Measurements from ENCODE around the gene SLC26A11. TPM values are rescaled to one million over a fixed set of nuclear protein-coding genes. Genes with fewer than 3 reads are reported as not detected.

Gene SLC26A11
- total and polyA plus RNA-seq, 2 donors (not counting 1 experiment from before 2014, with no cell fraction given), result 5.8 to 19.3 TPM

DNA sequence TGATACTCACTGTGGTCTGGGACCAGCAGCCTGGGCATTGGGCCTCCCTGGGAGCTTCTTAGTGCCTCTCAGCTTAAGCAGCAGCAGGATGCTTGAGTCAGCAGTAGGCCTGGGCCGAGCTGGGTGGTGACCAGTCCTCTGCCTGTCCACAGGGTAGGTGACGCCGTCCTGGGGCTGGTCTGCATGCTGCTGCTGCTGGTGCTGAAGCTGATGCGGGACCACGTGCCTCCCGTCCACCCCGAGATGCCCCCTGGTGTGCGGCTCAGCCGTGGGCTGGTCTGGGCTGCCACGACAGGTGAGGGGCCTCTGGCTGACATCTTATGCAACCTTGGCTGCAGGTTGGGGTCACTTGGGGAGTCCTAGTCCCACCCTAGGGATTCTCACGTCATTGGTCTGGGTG, 7.4 kb downstream of the SLC26A11 start:
- Histone ChIP-seq H3K4me3 (replicated peaks in 1 of 4; ENCODE audit: control extremely low read depth in 1 of 4, insufficient read depth in 1 of 4, low read depth in 3 of 4, low read length in 4 of 4) (no peak overlapping the region), H3K79me2 (ENCODE audit: control insufficient read depth, insufficient read depth, low read length) (no peaks in the 10 kb centered on the region), H3K27me3 (ENCODE audit: control insufficient read depth, insufficient read depth, low read length) (no peaks in the 10 kb centered on the region), H3K36me3 (ENCODE audit: control insufficient read depth, insufficient read depth, low read length) (peaks cover 4% of the 10 kb centered on the region), H4K20me1 (ENCODE audit: control insufficient read depth, extremely low read depth, insufficient read depth, low read length) (no peaks in the 10 kb centered on the region), H2AFZ (ENCODE audit: low read length) (no peak overlapping the region), H3K9ac (ENCODE audit: insufficient read depth, low read length) (no peak overlapping the region), H3K9me3 (ENCODE audit: control insufficient read depth, insufficient read depth, low read depth, low read length) (no peaks in the 10 kb centered on the region), H3K4me1 (ENCODE audit: control insufficient read depth, extremely low read depth, insufficient read depth, low read length) (no peaks in the 10 kb centered on the region), H3K4me2 (ENCODE audit: extremely low read depth, insufficient read depth, low read length) (no peak overlapping the region), H3K27ac (ENCODE audit: insufficient read depth, low read length) (no peak overlapping the region)
- DNase-seq (ENCODE audit: low read depth in 2 of 2), result no peak
- no peak for TF ChIP-seq EZH2 (IDR thresholded peaks at IDR 0.05; ENCODE audit: low read length, missing control alignments)
- no peak for TF ChIP-seq CTCF (conservative IDR thresholded peaks at IDR 0.05 in 1 of 2, IDR thresholded peaks at IDR 0.05 in 1 of 2; ENCODE audit: low read depth in 1 of 2, low read length in 2 of 2)

GRCh38 chr17:80228477-80228876, 8.2 kb downstream of the SLC26A11 start:
- no peak for DNase-seq (ENCODE audit: low read depth in 2 of 2)
- no peak overlapping the region for H2AFZ ChIP-seq (ENCODE audit: low read length)
- H4K20me1 ChIP-seq (ENCODE audit: control insufficient read depth, extremely low read depth, insufficient read depth, low read length), result no peaks in the 10 kb centered on the region

GRCh38 chr17:80229011-80229410, 8.8 kb downstream of the SLC26A11 start:
- Histone ChIP-seq H3K4me1 (ENCODE audit: control insufficient read depth, extremely low read depth, insufficient read depth, low read length) (no peaks in the 10 kb centered on the region), H3K27ac (ENCODE audit: insufficient read depth, low read length) (no peak overlapping the region), H3K4me2 (ENCODE audit: extremely low read depth, insufficient read depth, low read length) (no peak overlapping the region), H3K9ac (ENCODE audit: insufficient read depth, low read length) (no peak overlapping the region), H3K9me3 (ENCODE audit: control insufficient read depth, insufficient read depth, low read depth, low read length) (no peaks in the 10 kb centered on the region), H2AFZ (ENCODE audit: low read length) (no peak overlapping the region), H4K20me1 (ENCODE audit: control insufficient read depth, extremely low read depth, insufficient read depth, low read length) (no peaks in the 10 kb centered on the region), H3K27me3 (ENCODE audit: control insufficient read depth, insufficient read depth, low read length) (no peaks in the 10 kb centered on the region), H3K4me3 (replicated peaks in 1 of 4; ENCODE audit: control extremely low read depth in 1 of 4, insufficient read depth in 1 of 4, low read depth in 3 of 4, low read length in 4 of 4) (no peak overlapping the region), H3K79me2 (ENCODE audit: control insufficient read depth, insufficient read depth, low read length) (no peaks in the 10 kb centered on the region), H3K36me3 (ENCODE audit: control insufficient read depth, insufficient read depth, low read length) (peaks cover 4% of the 10 kb centered on the region)
- DNase-seq (ENCODE audit: low read depth in 2 of 2), result no peak
- no peak for TF ChIP-seq EZH2 (IDR thresholded peaks at IDR 0.05; ENCODE audit: low read length, missing control alignments)
- no peak for TF ChIP-seq CTCF (conservative IDR thresholded peaks at IDR 0.05 in 1 of 2, IDR thresholded peaks at IDR 0.05 in 1 of 2; ENCODE audit: low read depth in 1 of 2, low read length in 2 of 2)

More at GRCh38 chr17:80228477-80228876, 8.2 kb downstream of the SLC26A11 start:
- H3K4me1 ChIP-seq (ENCODE audit: control insufficient read depth, extremely low read depth, insufficient read depth, low read length), result no peaks in the 10 kb centered on the region
- H3K27me3 ChIP-seq (ENCODE audit: control insufficient read depth, insufficient read depth, low read length), result no peaks in the 10 kb centered on the region
- H3K9ac ChIP-seq (ENCODE audit: insufficient read depth, low read length), result no peak overlapping the region
- H3K79me2 ChIP-seq (ENCODE audit: control insufficient read depth, insufficient read depth, low read length), result no peaks in the 10 kb centered on the region
- H3K4me3 ChIP-seq (replicated peaks in 1 of 4; ENCODE audit: control extremely low read depth in 1 of 4, insufficient read depth in 1 of 4, low read depth in 3 of 4, low read length in 4 of 4), result no peak overlapping the region
- peaks cover 4% of the 10 kb centered on the region for H3K36me3 ChIP-seq (ENCODE audit: control insufficient read depth, insufficient read depth, low read length)
- no peak overlapping the region for H3K4me2 ChIP-seq (ENCODE audit: extremely low read depth, insufficient read depth, low read length)
- no peaks in the 10 kb centered on the region for H3K9me3 ChIP-seq (ENCODE audit: control insufficient read depth, insufficient read depth, low read depth, low read length)
- no peak for TF ChIP-seq CTCF (conservative IDR thresholded peaks at IDR 0.05 in 1 of 2, IDR thresholded peaks at IDR 0.05 in 1 of 2; ENCODE audit: low read depth in 1 of 2, low read length in 2 of 2)
- TF ChIP-seq EZH2 (IDR thresholded peaks at IDR 0.05; ENCODE audit: low read length, missing control alignments), result no peak
- H3K27ac ChIP-seq (ENCODE audit: insufficient read depth, low read length), result no peak overlapping the region
